GM12865 (cell line): ENCODE measurements around the gene SLC29A3.

Experiments
- DNase-seq: peaks from one replicate; pipeline ENCODE4 v3.0.0; 2010; ENCODE audit warnings: low read depth
- H3K4me3 ChIP-seq: 2 replicates; pipeline ENCODE4 v1.5.1; 2011; ENCODE audit warnings: mild to moderate bottlenecking, low read depth, low read length, control low read depth
- CTCF ChIP-seq: IDR thresholded peaks from 2 replicates; pipeline ENCODE4 v1.5.1; 2011; ENCODE audit warnings: low read length, control low read depth, low read depth, inconsistent platforms; ENCODE audit not compliant: insufficient read depth; ENCODE audit errors: missing control alignments

The SLC29A3 gene

DNA sequence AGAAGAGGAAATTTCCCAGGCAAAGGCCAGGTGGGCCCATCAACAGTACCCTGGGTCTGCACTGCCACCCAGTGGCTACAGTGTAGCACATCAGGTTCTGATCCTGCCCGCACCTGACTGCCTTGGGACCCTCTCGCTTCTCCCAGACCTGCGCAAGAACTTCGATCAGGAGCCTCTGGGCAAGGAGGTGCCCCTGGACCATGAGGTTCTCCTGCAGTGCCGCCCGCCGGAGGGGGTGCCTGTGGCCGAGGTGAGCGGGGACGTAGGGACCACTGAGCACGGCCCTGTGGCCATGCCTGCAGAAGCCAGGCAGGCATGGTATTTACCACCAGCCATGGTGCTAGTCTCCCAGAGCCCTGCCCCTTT lies 33.9 kb upstream of the SLC29A3 start:
- DNase-seq: peak; percentile 42
- TF ChIP-seq CTCF: peak; percentile 80

GRCh38 chr10:71285986-71286385 lies 33.1 kb upstream of the SLC29A3 start:
- DNase-seq: no peak
- no peak overlapping the region for H3K4me3 ChIP-seq
- TF ChIP-seq CTCF: no peak

More for the DNA sequence above, 33.9 kb upstream of the SLC29A3 start:
- H3K4me3 ChIP-seq: no peak overlapping the region

GRCh38 chr10:71286521-71287294 lies 32.4 kb upstream of the SLC29A3 start:
- no peak for DNase-seq
- H3K4me3 ChIP-seq: no peak overlapping the region
- TF ChIP-seq CTCF: no peak

DNA sequence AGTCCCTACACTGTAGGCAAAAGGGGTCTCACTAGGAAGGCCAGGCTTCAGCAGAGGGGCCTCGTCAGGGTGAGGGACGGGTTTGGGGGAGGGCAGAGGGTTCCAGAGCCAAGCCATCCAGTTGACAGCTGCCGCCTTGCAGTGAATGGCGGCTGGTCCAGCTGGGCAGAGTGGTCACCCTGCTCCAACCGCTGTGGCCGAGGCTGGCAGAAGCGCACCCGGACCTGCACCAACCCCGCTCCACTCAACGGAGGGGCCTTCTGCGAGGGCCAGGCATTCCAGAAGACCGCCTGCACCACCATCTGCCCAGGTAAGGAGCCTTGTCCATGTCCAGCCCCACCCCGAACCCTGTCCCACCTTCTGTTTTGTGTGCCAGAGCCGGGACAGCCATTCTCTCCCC lies 31.6 kb upstream of the SLC29A3 start:
- TF ChIP-seq CTCF: no peak
- no peak overlapping the region for H3K4me3 ChIP-seq
- no peak for DNase-seq

- no peak overlapping the region for H3K4me3 ChIP-seq
- no peak for DNase-seq
- TF ChIP-seq CTCF: no peak
Measured at GRCh38 chr10:71288461-71288860, 30.6 kb upstream of the SLC29A3 start.

DNA sequence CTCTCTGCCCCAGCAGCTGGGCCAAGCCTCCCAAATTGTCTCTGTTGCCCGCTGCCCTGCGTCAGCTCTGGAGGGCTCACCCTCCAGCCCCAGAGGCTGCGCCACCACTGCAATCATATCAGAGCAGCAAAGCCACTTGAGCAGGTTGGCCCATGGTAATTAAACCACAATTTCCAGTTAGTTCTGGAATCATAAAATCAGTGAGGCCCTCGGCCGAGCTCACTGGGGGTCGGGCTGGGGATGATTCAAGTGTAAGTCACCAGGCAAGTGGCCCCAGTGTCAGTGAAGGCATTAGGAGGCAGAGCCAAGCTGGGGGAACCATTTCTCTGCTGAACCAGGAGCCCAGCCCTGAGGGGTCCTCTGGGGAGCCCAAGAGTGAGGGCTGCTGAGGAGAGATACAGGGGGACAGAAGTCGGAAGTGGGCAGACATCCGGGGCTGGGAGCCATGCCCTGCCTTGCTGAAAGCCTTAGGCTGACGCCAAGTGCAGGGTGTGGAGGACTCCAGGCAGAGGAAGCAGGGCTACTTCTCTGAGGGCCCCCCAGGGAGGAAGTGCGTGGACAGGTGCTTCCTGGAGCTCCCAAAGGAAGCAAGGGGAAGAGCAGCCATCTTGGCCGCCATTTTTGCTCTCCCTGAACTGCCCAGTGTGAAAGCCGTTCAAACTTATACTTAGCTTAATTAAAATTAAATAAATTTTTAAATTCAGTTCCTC lies 29.5 kb upstream of the SLC29A3 start:
- no peak for TF ChIP-seq CTCF
- no peak overlapping the region for H3K4me3 ChIP-seq
- DNase-seq: no peak
